C4-2B (cell line): ENCODE measurements around the gene DLG2.
"Not testable (repeated sequence)": the region's sequence is repeated elsewhere in the genome, so short reads cannot be mapped to it uniquely, and the experiment has no call there.

Source experiments
- H3K27ac ChIP-seq: fragments of 450-650 bp; 2 replicates; pipeline ENCODE4 v1.5.1; 2017
- ZFX ChIP-seq: fragments of 450-650 bp; IDR thresholded peaks from 2 replicates; pipeline ENCODE4 v1.6.1; 2017
- TF ChIP-seq, protein P1 (sequence below): fragments of 450-650 bp; conservative IDR thresholded peaks from 2 replicates; pipeline ENCODE4 v1.5.1; 2017; ENCODE audit warnings: mild to moderate bottlenecking

Gene DLG2

GRCh38 chr11:85391141-85391540 is 236.0 kb downstream of the DLG2 start:
- H3K27ac ChIP-seq, result no peak overlapping the region
- TF ChIP-seq ZFX, result no peak
- TF ChIP-seq, protein P1, sequence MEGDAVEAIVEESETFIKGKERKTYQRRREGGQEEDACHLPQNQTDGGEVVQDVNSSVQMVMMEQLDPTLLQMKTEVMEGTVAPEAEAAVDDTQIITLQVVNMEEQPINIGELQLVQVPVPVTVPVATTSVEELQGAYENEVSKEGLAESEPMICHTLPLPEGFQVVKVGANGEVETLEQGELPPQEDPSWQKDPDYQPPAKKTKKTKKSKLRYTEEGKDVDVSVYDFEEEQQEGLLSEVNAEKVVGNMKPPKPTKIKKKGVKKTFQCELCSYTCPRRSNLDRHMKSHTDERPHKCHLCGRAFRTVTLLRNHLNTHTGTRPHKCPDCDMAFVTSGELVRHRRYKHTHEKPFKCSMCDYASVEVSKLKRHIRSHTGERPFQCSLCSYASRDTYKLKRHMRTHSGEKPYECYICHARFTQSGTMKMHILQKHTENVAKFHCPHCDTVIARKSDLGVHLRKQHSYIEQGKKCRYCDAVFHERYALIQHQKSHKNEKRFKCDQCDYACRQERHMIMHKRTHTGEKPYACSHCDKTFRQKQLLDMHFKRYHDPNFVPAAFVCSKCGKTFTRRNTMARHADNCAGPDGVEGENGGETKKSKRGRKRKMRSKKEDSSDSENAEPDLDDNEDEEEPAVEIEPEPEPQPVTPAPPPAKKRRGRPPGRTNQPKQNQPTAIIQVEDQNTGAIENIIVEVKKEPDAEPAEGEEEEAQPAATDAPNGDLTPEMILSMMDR, result no peak

GRCh38 chr11:85385547-85385946 is 241.6 kb downstream of the DLG2 start:
- no peak overlapping the region for H3K27ac ChIP-seq
- TF ChIP-seq, protein P1, result no peak
- TF ChIP-seq ZFX, result no peak

- TF ChIP-seq, protein P1, result no peak
- TF ChIP-seq ZFX, result no peak
These were observed 242.0 kb downstream of the DLG2 start for GRCh38 chr11:85385111-85385510.

DNA sequence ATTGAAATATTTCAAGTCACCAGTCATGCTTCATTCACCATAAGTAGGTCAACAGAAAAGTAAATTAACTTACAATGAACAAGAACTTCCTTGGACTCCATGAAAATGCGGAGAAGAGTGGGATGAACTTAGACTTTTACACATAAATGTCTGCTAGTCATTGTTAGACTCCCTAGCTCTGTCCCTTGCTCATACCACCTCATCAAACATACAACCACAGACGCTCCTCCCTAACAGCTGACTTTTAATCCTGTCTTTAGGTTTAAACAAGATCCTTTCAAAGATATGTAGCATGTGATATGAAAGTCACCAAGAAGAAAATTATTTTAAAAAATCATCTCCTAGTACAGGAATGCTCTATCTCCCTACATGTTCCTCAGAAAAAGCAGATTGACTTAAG is 248.1 kb downstream of the DLG2 start:
- no peak overlapping the region for H3K27ac ChIP-seq
- no peak for TF ChIP-seq ZFX
- TF ChIP-seq, protein P1, result no peak

More at GRCh38 chr11:85385111-85385510, 242.0 kb downstream of the DLG2 start:
- no peak overlapping the region for H3K27ac ChIP-seq

GRCh38 chr11:85377901-85378300 is 249.2 kb downstream of the DLG2 start:
- no peak overlapping the region for H3K27ac ChIP-seq
- no peak for TF ChIP-seq ZFX
- TF ChIP-seq, protein P1, result no peak

GRCh38 chr11:85359859-85360258 is 267.3 kb downstream of the DLG2 start:
- H3K27ac ChIP-seq, result no peak overlapping the region
- TF ChIP-seq ZFX, result no peak
- TF ChIP-seq, protein P1, result no peak

DNA sequence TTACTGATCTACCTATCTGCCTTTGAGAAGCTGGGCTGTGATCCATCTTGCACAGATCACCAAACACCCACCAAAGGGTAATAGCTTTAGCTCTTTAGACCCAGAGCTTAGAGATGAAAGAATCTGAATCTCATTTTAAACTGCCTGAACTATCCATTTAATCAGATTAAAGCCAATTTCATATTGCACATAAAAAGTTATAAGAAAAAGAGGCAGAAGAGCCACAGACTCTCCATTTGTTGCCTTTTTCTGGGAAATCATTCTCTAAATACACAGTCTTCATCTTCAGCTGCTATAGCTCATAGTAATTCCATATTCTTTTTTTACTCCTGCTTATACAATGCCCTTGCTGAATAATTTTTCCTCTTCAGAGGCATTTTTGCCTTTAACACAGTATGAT is 271.2 kb downstream of the DLG2 start:
- TF ChIP-seq, protein P1, result no peak
- TF ChIP-seq ZFX, result no peak
- no peak overlapping the region for H3K27ac ChIP-seq

DNA sequence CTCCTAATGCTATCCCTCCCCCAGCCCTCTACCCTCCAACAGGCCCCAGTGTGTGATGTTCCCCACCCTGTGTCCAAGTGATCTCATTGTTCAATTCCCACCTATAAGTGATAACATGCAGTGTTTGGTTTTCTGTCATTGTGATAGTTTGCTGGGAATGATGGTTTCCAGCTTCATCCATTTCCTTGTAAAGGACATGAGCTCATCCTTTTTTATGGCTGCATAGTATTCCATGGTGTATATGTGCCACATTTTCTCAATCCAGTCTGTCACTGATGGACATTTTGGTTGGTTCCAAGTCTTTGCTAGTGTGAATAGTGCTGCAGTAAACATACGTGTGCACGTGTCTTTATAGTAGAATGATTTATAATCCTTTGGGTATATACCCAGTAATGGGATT is 277.6 kb downstream of the DLG2 start:
- not testable (repeated sequence) for H3K27ac ChIP-seq
